Bronchial smooth muscle cell (primary cell): ENCODE data around the gene RGL2. TPM values are rescaled to one million over a fixed set of nuclear protein-coding genes. Genes with fewer than 3 reads are reported as not detected.

Experiments
- total RNA-seq: library from RNA; depleted of rRNA; stranded (reverse); fragments of >200 nt; gene quantifications from 2 replicates; pipeline ENCODE4 v1.2.1, GENCODE V29; 2014

Gene RGL2, protein sequence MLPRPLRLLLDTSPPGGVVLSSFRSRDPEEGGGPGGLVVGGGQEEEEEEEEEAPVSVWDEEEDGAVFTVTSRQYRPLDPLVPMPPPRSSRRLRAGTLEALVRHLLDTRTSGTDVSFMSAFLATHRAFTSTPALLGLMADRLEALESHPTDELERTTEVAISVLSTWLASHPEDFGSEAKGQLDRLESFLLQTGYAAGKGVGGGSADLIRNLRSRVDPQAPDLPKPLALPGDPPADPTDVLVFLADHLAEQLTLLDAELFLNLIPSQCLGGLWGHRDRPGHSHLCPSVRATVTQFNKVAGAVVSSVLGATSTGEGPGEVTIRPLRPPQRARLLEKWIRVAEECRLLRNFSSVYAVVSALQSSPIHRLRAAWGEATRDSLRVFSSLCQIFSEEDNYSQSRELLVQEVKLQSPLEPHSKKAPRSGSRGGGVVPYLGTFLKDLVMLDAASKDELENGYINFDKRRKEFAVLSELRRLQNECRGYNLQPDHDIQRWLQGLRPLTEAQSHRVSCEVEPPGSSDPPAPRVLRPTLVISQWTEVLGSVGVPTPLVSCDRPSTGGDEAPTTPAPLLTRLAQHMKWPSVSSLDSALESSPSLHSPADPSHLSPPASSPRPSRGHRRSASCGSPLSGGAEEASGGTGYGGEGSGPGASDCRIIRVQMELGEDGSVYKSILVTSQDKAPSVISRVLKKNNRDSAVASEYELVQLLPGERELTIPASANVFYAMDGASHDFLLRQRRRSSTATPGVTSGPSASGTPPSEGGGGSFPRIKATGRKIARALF
- 21.9 and 23.9 TPM in 2 replicates for total RNA-seq

DNA sequence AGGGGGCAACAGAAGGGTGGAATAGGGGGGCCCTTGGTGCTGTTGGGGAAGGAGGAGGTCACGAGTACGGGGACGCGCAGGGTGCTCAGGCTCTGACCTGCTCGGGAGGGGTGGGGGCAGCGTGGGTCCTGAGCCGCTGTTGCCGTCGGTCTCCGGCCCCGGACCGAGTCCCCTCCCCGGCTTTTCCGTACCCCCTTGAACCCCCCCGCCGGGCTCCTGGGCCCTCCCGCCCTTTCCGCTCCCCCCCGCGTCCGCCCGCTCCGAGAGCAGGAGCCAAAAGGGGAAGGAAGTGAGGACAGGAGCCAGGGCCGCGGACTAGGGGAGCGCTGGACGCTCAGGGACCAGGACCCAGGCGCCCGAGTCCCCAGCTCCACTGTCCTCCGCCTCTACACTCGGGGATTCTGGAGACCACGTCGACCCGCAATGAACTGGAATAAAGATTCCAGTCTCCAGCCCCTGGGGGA is at the start of gene RGL2:
TSS of gene RGL2 (minus strand) at position 170 of the 464 bp plus-strand sequence. CDS start 332 bp downstream, outside the sequence.

DNA sequence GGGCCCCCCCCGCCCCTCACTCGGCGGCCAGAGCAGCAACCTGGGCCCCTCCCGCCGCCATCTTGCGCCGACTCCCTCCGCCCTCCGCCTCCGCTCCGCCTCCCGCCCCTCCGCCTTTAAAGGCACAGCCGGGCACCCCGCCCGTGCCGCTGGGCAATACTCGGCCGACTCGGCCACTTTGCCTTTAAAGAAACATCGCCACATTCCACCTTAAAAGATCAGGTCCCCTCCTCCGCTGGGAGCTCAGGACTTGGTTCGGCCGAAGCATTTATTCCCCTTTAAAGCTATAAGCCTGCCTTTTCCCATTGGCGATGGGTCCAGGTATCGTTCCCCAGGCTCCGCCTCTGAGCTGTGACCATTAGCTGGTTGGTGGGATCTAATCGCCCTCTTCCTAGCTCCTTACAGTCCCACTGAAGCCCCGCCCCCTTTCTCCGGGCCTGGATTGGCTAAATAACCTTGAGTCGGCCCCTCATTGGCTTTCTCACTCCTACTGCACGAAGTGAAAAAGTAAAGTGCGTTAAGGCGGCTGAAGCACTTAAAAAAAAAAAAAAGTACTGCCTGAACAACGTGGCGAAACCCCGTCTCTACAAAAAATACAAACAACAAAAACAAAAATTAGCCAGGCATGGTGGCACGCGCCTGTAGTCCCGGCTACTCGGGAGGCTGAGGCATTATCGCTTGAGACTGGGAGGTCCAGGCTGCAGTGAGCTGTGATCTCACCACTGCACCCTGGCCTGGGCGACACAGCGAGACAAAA is 19.1 kb upstream of the RGL2 start, which contains the start of gene ZBTB22:
TSS of gene ZBTB22 (minus strand) at position 76 of the 757 bp plus-strand sequence. CDS start 828 bp downstream, outside the sequence.

DNA sequence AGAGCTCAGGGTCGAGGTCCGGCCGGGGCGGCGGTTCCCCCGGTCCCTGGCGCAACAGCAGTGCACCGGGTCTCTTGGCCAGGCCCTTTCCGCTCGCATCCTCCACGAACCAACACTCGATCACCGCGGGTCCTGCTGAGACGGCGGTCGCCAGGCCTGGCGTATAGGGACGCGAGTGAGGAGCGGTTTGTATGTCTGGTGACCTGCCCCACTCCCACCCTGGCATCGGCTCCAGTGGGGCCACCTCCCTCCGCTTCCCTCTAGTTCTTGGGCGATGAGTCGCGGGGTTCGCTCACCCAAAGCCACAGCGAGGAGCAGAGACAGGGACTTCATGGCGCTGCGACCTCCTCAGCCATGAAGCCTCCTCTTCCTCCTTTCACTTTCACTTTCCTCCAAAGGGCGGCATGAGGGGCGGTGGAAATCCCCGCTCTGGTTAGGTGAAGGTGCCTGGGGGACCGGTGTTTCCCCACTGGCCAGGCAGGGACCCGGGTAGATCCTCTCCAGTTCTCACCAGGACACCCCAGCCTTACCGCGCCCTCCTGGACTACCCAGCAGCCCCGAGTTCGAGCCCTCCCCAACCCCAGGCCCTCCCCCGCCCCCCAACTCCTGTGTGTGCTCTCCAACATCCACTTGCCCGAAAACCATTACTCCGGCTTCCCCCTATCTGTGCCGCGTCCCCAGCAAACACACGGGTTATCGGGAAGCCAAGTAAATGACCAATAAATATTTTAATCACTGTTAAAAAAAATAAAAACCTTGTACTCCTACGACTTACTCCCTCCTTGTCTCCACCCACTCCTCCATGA is 15.2 kb upstream of the RGL2 start, which contains the start of gene TAPBP:
TSS of gene TAPBP (minus strand) at position 370 of the 806 bp plus-strand sequence. CDS start at position 333, 37 bp downstream.

DNA sequence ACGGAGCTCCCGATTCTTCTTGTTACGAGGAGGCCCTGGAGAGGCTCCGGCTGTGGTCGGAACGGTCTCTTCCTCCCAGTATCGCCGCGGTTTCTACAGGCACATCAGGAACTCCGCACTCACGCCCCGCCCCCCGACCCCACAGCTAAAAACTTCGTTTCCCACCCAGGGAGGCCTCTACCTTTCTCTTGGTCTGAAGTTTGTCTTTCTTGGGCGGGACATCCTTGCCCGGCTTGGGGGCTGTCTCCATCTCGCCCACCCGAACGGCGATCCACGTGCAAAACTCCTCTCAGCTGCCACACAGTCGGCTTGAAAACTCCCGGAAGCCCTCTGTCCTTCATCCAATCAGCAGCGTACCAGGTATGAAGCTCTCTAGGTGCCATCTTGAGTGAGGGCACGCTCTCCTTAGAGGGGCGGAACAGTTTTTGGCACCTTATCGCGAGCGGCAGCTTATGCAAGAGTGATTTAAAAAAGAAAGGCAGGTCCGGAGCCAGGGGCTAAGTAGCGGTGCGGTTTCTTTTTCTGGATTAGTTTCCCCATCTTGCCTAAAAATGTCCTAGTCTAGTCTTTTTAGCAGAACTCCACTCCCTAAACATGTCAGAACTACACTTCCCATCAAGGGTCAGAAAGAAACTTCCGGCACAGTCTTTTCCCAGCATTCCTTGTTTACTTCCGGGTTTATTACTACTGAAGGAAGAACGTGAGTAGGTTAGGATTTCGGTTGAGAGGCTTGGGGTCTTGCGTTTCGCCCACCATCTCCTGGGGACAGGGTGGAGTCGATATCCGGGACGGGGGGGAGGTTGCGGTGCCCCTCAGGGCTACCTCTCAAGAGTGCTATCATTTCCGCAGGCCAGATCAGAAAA is 9.6 kb downstream of the RGL2 start, which contains the start of the genes PFDN6 and WDR46:
TSS of gene PFDN6 (plus strand) at position 681 of the 863 bp plus-strand sequence. CDS start 256 bp downstream, outside the sequence.
TSS of gene WDR46 (minus strand) at position 319 of the 863 bp plus-strand sequence. CDS start at position 250, 69 bp downstream.

DNA sequence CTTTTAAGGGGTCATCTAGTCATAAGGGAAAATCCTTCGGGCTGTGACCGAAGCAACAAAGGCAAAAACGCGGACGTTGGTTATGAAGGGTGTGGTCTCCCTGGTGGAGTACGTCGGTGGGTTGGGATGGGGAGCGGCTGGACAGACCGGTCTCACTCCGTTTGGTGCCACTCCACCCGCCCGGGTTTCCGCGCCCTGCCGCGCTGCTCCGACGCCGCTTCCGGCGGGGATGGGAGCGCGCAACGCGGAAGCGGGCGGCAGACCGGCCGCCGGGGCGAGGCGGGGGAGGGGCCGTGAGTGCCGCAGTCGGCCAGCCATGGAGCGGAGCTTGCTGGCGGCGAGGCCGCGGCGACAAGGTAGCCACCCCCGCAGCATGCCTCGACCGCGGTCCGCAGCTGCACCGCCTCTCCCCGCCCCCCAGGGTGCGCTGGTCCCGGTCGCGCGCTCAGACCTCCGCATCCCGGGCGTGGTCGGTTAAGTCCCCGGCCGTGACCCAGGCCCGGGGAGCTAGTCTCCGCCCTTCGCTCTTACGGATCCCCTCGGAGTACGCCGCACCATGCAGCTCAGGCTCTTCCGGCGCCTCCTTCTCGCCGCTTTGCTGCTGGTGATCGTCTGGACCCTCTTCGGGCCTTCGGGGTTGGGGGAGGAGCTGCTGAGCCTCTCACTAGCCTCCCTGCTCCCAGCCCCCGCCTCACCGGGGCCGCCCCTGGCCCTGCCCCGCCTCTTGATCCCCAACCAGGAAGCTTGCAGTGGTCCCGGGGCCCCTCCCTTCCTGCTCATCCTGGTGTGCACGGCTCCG is 21.7 kb downstream of the RGL2 start, which contains the start of gene B3GALT4:
TSS of gene B3GALT4 (plus strand) at position 260 of the 799 bp plus-strand sequence. CDS start at position 557, 297 bp downstream.

DNA sequence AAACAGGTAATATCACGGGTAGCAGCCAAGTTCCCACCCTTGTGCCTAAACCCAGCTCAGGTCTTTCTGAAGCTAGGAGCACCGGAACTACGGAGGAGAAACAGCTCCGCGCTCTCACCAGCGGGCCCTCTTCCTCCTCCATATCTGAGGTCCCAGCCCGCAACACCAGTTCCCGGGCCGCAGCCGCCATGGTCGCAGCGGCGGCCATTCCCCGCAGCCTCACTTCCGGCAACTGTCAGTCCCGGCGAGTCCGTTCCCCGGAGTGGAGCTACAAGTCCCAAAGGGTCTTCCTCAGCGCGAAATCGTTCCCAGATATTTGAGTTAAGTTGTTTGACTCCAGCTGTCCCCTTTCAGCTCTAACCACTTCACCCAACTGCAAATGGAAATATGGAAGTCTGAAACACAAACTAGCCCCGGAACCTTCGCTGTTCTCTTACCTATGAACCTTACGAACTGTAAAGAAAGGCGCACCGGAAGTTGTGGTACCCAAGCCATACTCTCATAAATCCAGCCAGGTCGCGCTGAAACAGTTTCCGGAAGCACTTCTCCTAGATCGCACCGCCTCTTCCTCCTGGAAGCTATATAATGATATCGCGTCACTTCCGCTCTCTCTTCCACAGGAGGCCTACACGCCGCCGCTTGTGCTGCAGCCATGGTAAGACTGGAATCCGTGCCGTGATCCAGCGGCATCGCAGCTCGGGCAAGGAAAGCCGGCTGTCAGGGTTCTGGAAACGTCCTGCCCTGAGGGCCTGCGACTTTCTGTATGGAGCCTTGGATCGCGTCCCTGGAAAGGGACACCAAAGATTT is 27.1 kb downstream of the RGL2 start, which contains the start of the genes RPS18 and VPS52:
TSS of gene RPS18 (plus strand) at position 608 of the 807 bp plus-strand sequence. CDS start at position 653, 45 bp downstream.
TSS of gene VPS52 (minus strand) at position 409 of the 807 bp plus-strand sequence. CDS start at position 208, 201 bp downstream.

Other genes starting within 250 kb of the RGL2 start
- gene HLA-DPA1, start 225.3 kb downstream of the RGL2 start, total RNA-seq: 2.4 TPM in 1 of 2 replicates, not detected in the other
- 3.5 and 10.4 TPM in 2 replicates for gene HLA-DPB1, start 223.0 kb downstream of the RGL2 start, total RNA-seq
- gene COL11A2, start 106.5 kb downstream of the RGL2 start, total RNA-seq: 0.16 and 0.17 TPM in 2 replicates
- gene RXRB, start 98.3 kb downstream of the RGL2 start, total RNA-seq: 25.2 and 26.4 TPM in 2 replicates
- gene SLC39A7, start 98.1 kb downstream of the RGL2 start, total RNA-seq: 121 and 154 TPM in 2 replicates
- 9.5 and 10.9 TPM in 2 replicates for gene HSD17B8, start 94.3 kb downstream of the RGL2 start, total RNA-seq
- gene RING1, start 90.4 kb downstream of the RGL2 start, total RNA-seq: 45.4 and 50.0 TPM in 2 replicates
- 46.5 and 49.3 TPM in 2 replicates for gene VPS52, start 27.1 kb downstream of the RGL2 start, total RNA-seq
- gene RPS18, start 26.9 kb downstream of the RGL2 start, total RNA-seq: 6,387 and 9,959 TPM in 2 replicates
- 13.6 and 14.6 TPM in 2 replicates for gene B3GALT4, start 21.8 kb downstream of the RGL2 start, total RNA-seq
- gene WDR46, start 9.7 kb downstream of the RGL2 start, total RNA-seq: 71.7 and 97.4 TPM in 2 replicates
- 29.7 and 41.6 TPM in 2 replicates for gene PFDN6, start 9.3 kb downstream of the RGL2 start, total RNA-seq
- gene TAPBP, start 15.1 kb upstream of the RGL2 start, total RNA-seq: 28.6 and 31.1 TPM in 2 replicates
- gene ZBTB22, start 18.8 kb upstream of the RGL2 start, total RNA-seq: 21.8 and 34.4 TPM in 2 replicates
- gene DAXX, start 24.0 kb upstream of the RGL2 start, total RNA-seq: 32.8 and 72.2 TPM in 2 replicates
- 0.52 and 2.7 TPM in 2 replicates for gene KIFC1, start 92.9 kb upstream of the RGL2 start, total RNA-seq
- gene PHF1, start 112.1 kb upstream of the RGL2 start, total RNA-seq: 21.1 and 21.9 TPM in 2 replicates
- 90.8 and 170 TPM in 2 replicates for gene CUTA, start 119.2 kb upstream of the RGL2 start, total RNA-seq
- gene SYNGAP1, start 121.1 kb upstream of the RGL2 start, total RNA-seq: 3.5 and 5.2 TPM in 2 replicates
- 3.6 and 4.6 TPM in 2 replicates for gene ZBTB9, start 155.6 kb upstream of the RGL2 start, total RNA-seq